NCI-H510A treated with DMSO at 0.1 percent for 48 hours (cell line): Measurements from ENCODE around the gene PGLYRP2.

ENCODE experiments used
- DNase-seq: peaks from one replicate; lab custom pipeline; 2025; lab: John Stamatoyannopoulos, UW

The PGLYRP2 gene

GRCh38 chr19:15439821-15440641 is 39.3 kb downstream of the PGLYRP2 start:
- no peak for DNase-seq

DNA sequence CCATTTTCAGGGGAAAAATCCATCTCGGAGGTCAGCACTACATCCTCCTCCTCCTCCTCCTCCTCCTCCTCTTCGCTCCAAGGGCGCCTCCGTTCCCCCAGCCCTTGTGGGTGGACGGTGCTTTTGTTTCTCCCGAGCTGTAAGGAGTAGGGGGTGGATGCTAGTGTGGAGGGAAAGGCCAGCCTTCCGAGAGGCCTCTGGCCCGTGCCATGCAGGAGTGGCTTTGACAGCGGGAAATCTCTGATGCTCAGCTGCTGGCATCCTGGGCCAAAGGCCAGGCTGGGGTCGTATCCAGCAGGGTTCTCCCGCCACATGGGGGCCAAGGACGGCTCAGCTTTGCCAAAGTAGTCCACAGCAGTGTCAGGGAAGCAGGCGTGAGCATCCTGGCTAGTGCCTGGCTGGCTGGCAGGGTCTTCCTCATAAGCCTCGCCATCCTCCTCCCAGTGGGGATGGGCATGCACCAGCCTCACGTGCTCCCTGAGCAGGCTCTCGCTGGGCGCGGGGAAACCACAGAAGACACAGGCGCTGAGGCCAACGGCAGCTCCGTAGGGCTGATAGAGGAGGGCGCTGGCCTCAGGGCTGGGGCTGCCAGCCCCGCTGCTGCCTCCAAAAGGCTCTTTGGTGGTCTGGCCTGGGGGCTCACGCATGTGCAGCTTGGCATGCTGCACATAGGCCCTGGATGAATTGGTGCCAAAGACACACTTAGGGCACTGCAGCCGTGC is 40.1 kb downstream of the PGLYRP2 start:
- DNase-seq, result no peak

DNA sequence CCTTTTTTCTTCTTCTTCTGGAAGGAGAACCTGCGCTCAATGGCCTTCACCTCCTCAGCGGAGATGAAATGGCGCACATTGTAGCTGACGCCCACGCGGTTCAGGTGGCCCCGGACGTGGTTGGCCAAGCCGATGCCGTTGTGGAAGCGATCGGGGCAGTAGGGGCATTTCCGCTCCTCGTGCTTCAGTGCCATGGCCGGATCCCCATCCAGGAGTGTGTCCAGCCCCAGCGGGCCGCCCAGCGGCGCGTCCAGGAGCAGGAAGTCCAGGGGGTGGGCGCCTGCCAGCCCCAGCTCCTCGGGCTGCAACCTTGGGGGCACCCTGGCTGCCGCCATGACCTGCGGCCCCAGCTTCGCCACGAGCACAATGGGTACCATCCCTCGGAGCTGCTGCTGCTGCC is 40.7 kb downstream of the PGLYRP2 start:
- DNase-seq, result no peak

DNA sequence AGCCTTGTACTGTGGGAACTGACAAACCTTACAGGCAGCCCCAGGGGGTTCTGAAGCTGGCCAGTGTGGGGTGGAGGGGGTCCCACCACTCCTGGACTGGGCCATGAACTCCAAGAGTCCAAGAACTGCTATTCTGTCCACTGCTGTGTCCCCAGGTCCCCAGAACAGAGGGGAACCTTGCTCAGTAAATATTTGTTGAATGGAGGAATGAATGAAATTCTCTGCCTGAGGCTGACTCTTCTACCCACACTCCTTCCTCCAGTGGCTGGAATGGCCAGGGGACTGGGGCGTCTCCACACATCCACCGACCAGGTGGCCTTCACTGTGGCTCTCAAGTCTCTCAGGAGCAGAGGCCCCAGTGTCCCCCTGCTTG is 41.2 kb downstream of the PGLYRP2 start:
- DNase-seq, result no peak

GRCh38 chr19:15437355-15438123 is 41.8 kb downstream of the PGLYRP2 start:
- DNase-seq, result no peak

DNA sequence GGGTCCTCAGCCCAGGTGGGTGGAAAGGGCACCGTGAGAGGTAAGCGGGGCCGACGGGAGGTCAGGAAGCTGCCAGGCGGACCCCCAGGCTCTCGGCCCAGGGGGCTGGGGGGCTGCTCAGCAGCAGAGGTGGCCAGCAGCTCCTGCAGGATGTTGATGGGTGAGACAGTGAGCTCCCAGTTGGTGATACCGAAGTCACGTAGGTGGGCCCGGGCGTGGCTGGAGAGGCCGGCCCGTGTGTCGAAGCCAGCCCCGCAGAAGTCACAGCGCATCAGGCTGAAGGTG is 42.5 kb downstream of the PGLYRP2 start:
- no peak for DNase-seq

GRCh38 chr19:15436012-15436825 is 43.1 kb downstream of the PGLYRP2 start:
- no peak for DNase-seq

DNA sequence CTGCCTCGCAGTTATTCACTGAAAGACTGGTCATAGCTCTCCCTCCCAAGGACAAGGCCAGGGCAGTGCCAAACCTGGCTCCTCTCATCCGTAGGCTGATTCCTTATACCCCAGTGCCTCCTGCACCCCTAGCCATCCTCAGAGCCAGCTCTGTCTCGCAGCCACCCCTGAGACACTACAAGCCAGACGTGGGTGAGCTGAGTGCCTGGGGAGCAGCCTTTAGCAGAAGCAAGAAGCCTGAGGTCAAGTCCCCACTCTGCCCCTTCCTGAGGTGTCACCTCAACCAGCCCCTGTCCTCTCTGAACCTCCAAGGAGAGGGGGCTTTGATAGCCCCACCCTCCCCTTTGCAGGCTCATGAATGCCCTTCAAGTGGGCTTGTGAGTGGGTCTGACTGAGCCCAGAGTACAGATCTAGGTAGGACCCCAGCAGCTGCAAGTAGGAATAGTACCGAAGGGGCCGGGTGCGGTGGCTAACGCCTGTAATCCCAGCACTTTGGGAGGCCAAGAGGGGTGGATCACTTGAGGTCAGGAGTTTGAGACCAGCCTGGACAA is 45.7 kb downstream of the PGLYRP2 start:
- no peak for DNase-seq

DNA sequence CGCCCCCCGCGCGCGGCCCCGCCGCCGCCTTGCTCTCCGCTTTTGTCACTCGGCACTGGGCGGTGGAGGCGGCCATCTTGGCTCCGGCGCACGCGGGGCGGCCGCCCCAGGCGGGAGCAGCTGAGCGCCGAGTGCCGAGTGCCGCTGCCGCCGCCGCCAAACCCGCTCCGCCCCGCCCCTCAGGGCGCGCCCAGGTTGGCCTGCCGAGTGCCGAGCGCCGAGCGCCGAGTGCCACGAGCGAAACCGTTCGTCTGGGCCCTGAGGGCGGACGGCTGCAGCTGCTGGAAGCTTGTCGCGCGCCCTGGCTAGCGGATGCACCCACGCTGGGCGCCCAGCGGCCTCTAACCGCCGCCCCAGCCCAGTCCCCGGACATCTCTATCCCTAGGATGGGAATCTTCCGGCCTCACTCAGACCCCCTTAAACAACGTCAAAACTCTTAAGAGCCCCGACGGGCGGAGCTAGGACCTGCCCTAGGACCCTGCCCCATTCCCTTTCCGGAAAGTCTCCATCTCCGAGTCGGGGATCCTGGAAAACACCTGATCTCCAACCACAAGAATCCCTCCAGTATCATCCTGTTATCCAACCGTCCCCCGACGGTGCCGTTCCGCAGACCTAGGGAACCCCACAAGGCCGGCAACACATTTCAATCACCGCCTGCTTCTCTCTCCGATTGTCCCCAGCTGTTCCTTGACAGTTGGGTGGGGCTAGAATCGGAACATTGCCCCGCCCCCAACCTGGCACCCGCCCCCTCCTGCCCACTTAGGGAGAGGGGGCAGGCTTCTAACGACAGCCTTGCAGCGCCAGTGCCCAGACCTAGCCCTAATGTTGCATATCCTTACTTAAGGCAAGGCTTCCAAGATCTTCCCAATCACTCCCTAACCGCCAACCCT is 46.4 kb downstream of the PGLYRP2 start:
- peak; percentile 89 for DNase-seq

DNA sequence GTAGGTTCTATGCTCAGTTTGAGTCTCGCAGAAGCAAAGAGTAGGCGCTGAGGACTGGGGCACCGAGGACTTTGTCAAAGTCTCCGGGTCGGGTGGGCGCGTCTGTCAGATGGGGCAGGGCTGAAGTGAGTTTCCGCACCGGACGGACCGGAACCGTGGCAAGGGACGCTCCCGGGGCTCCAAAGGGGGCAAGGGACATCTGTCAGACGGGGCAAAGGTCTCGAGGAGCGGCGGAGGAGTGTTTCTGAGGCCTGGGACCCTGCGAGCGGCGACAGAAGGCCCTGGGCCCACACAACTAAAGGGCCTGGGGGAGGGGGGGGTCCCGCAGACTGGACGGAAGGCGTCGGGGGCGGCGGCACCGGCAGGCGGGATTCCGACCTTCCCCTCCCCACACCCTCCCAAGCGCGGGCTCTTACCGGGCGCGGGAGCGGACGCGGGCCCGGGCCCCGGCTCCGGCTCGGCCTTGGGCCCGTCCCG is 47.2 kb downstream of the PGLYRP2 start:
- DNase-seq, result no peak

GRCh38 chr19:15431396-15432017 is 47.8 kb downstream of the PGLYRP2 start:
- no peak for DNase-seq

DNA sequence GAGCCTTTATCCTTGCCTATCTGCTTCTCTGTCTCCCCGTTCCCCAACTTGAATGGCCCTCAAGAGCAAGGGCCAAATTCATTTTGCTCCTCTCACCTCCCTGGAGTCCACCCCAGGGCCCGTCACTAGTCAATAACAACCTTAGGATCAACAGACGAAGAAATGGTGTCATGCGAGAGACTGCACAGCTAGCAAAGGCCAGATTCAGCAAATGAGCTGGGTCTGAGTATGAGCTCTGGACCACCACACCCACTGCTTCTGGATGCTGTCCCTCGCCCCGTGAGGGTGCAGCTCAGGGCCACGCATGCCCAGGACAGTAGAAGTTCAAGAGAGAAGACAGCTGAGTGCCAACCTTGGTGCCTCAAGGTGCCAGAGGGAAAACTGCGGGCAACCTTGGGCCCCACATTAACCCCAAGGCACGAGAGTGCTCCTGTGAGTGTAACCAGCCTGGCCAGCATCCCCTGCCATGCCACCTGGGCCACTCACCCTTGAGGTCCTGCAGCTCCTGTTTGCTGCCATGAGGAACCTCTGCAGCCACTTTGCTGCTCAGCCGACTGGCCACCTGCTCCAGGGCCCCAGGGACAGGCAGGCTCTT is 48.7 kb downstream of the PGLYRP2 start:
- DNase-seq, result no peak

DNA sequence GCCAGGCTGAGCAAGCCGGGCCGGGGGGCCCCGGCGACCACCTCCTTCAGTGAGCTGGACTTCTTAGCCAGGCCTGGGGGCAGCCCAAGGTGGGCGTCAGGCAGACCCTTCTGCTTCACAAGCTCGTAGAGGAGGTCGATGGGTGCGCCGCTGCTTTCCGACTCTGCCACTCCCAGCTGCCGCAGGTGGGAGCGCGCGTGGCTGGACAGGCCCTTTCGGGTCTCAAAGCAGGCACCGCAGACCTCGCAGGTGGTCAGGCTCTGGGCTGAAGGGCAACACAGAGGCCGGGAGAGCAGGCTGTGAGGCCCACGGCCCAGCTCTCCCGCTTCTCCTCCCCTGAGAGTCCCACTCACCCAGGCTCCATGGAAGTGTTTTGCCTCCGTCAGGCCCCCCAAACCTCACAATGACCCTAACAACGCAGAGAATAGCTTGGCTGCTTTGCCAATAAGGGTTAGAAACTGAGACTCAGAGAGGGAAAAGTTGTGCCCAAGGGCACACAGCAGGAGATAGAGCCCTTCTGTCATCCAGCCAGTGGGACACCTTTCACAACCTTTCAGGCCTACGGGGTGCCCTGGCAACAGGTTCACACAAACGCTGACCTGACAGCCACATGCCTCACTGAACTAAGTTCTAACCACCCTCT is 49.4 kb downstream of the PGLYRP2 start:
- no peak for DNase-seq

- no peak for DNase-seq
These were observed 50.1 kb downstream of the PGLYRP2 start for GRCh38 chr19:15428956-15429824.

DNA sequence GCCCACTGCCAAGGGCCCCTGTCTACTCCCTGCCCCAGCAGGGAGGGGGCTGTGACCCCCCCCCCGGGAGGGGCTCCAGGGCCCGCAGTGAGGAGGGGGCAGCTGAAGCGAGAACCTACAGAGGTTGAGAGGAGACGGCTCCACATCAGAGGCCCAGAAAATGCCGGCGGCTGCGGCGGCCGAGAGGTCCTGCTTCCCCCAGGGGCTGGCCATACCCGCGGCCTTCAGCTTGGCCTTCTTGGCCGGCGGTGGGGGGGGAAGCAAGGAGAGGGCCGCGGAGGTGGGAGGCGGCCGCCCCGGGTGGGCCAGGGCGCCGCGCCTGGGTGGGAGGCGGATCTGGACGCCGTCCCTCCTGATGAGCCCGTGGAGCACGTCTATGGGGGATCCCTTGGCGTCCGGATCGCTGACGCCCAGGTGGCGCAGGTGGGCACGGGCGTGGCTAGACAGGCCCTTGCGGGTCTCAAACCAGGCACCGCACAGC is 51.3 kb downstream of the PGLYRP2 start:
- no peak for DNase-seq

GRCh38 chr19:15427350-15427700 is 52.0 kb downstream of the PGLYRP2 start:
- no peak for DNase-seq

GRCh38 chr19:15426485-15427349 is 52.6 kb downstream of the PGLYRP2 start:
- DNase-seq, result no peak
